Fibroblast of lung (primary cell): ENCODE results near the gene PRKCA. TPM values are rescaled to one million over a fixed set of nuclear protein-coding genes. Genes with fewer than 3 reads are reported as not detected.

Experiments used
- DNase-seq, 2 donors: peaks; one replicate each; pipeline versions ENCODE4 v3.0.0 to v3.0.0-alpha.2; 2010; ENCODE audit warnings: low read depth in 2 of 2
- H2AFZ ChIP-seq: 2 replicates; pipeline ENCODE4 v1.5.1; 2012; ENCODE audit warnings: low read length, control low read depth, inconsistent platforms
- H3K27ac ChIP-seq: 2 replicates; pipeline ENCODE4 v1.5.1; 2011; ENCODE audit warnings: low read length, control low read depth; ENCODE audit not compliant: insufficient read depth
- H3K27me3 ChIP-seq: 2 replicates; pipeline ENCODE4 v1.5.1; 2011; ENCODE audit warnings: mild to moderate bottlenecking, low read length; ENCODE audit not compliant: control insufficient read depth, insufficient read depth
- H3K36me3 ChIP-seq: 2 replicates; pipeline ENCODE4 v1.5.1; 2011; ENCODE audit warnings: low read length; ENCODE audit not compliant: control insufficient read depth, insufficient read depth
- H3K4me1 ChIP-seq: 2 replicates; pipeline ENCODE4 v1.5.1; 2011; ENCODE audit warnings: low read length; ENCODE audit not compliant: control insufficient read depth, insufficient read depth; ENCODE audit errors: extremely low read depth
- H3K4me2 ChIP-seq: 2 replicates; pipeline ENCODE4 v1.5.1; 2011; ENCODE audit warnings: low read length, control low read depth; ENCODE audit not compliant: insufficient read depth; ENCODE audit errors: extremely low read depth
- H3K4me3 ChIP-seq, 4 experiments: fragments of 200-600 bp in 1 of 4; sonication (generic) in 1 of 4; replicated peaks in 1 of 4; 2 replicates each; pipeline ENCODE4 v1.5.1; 2011 to 2016; ENCODE audit warnings: low read length in 4 of 4, low read depth in 3 of 4, mild to moderate bottlenecking in 3 of 4, control low read depth in 2 of 4, inconsistent platforms in 1 of 4, mixed read lengths in 1 of 4; ENCODE audit not compliant: insufficient read depth in 1 of 4; ENCODE audit errors: control extremely low read depth in 1 of 4
- H3K79me2 ChIP-seq: 2 replicates; pipeline ENCODE4 v1.5.1; 2012; ENCODE audit warnings: mild to moderate bottlenecking, low read length, inconsistent platforms; ENCODE audit not compliant: control insufficient read depth, insufficient read depth
- H3K9ac ChIP-seq: 2 replicates; pipeline ENCODE4 v1.5.1; 2011; ENCODE audit warnings: mild to moderate bottlenecking, low read length, control low read depth; ENCODE audit not compliant: insufficient read depth
- H3K9me3 ChIP-seq: 2 replicates; pipeline ENCODE4 v1.5.1; 2012; ENCODE audit warnings: low read depth, low read length; ENCODE audit not compliant: control insufficient read depth, insufficient read depth
- H4K20me1 ChIP-seq: 2 replicates; pipeline ENCODE4 v1.5.1; 2011; ENCODE audit warnings: low read length; ENCODE audit not compliant: control insufficient read depth, insufficient read depth; ENCODE audit errors: extremely low read depth
- CTCF ChIP-seq, 2 donors: IDR thresholded peaks in 1 of 2; conservative IDR thresholded peaks in 1 of 2; 1 replicate in 1 of 2; 2 replicates in 1 of 2; pipeline ENCODE4 v1.5.1; 2011 to 2012; ENCODE audit warnings: low read length in 2 of 2, control low read depth in 1 of 2, inconsistent platforms in 1 of 2, low read depth in 1 of 2, mild to moderate bottlenecking in 1 of 2
- EZH2 ChIP-seq: IDR thresholded peaks from 2 replicates; pipeline ENCODE4 v1.5.1; 2012; ENCODE audit warnings: low read length, control low read depth, mild to moderate bottlenecking; ENCODE audit errors: missing control alignments
- polyA plus RNA-seq, 2 donors: library from polyadenylated mRNA; depleted of rRNA in 1 of 2; stranded (reverse) in 1 of 2; unstranded in 1 of 2; fragments of >200 nt; gene quantifications; 2 replicates each; pipeline ENCODE4 v1.2.1, GENCODE V29; 2011 to 2012; ENCODE audit warnings: missing spikeins in 1 of 2
- total RNA-seq: library from RNA; depleted of rRNA; stranded (reverse); fragments of >200 nt; gene quantifications from 2 replicates; pipeline ENCODE4 v1.2.1, GENCODE V29; 2014

Gene PRKCA
- total and polyA plus RNA-seq, 2 donors (not counting 1 experiment from before 2014, with no cell fraction given) = 34.0 to 74.2 TPM

GRCh38 chr17:66589892-66590291 is 287.5 kb downstream of the PRKCA start:
- Histone ChIP-seq H3K4me1 (no peaks in the 10 kb centered on the region), H3K27ac (no peak overlapping the region), H3K79me2 (peaks cover 16% of the 10 kb centered on the region), H4K20me1 (no peaks in the 10 kb centered on the region), H3K4me2 (no peak overlapping the region), H2AFZ (no peak overlapping the region), H3K36me3 (no peaks in the 10 kb centered on the region), H3K9me3 (no peaks in the 10 kb centered on the region), H3K9ac (no peak overlapping the region), H3K4me3 (no peak overlapping the region), H3K27me3 (no peaks in the 10 kb centered on the region)
- TF ChIP-seq CTCF (conservative IDR thresholded peaks at IDR 0.05 in 1 of 2, IDR thresholded peaks at IDR 0.05 in 1 of 2; ENCODE audit: low read depth in 1 of 2, low read length in 2 of 2) (no peak), EZH2 (no peak)
- DNase-seq = no peak

- TF ChIP-seq EZH2 (no peak), CTCF (conservative IDR thresholded peaks at IDR 0.05 in 1 of 2, IDR thresholded peaks at IDR 0.05 in 1 of 2; ENCODE audit: low read depth in 1 of 2, low read length in 2 of 2) (no peak)
- no peaks in the 10 kb centered on the region for H3K36me3 ChIP-seq
- H3K9me3 ChIP-seq = no peaks in the 10 kb centered on the region
- H3K9ac ChIP-seq = no peak overlapping the region
- DNase-seq = no peak
- no peak overlapping the region for H3K27ac ChIP-seq
- H2AFZ ChIP-seq = no peak overlapping the region
- no peaks in the 10 kb centered on the region for H4K20me1 ChIP-seq
- no peak overlapping the region for H3K4me3 ChIP-seq
- no peak overlapping the region for H3K4me2 ChIP-seq
- no peaks in the 10 kb centered on the region for H3K4me1 ChIP-seq
- no peaks in the 10 kb centered on the region for H3K27me3 ChIP-seq
- peaks cover 17% of the 10 kb centered on the region for H3K79me2 ChIP-seq
Observed at GRCh38 chr17:66593116-66593515, 290.7 kb downstream of the PRKCA start.

GRCh38 chr17:66595893-66596292 is 293.5 kb downstream of the PRKCA start:
- H3K4me3 ChIP-seq = no peak overlapping the region
- no peak overlapping the region for H2AFZ ChIP-seq
- H3K9me3 ChIP-seq = no peaks in the 10 kb centered on the region
- no peaks in the 10 kb centered on the region for H3K36me3 ChIP-seq
- no peaks in the 10 kb centered on the region for H4K20me1 ChIP-seq
- no peak overlapping the region for H3K4me2 ChIP-seq
- no peaks in the 10 kb centered on the region for H3K27me3 ChIP-seq
- no peaks in the 10 kb centered on the region for H3K4me1 ChIP-seq
- peaks cover 11% of the 10 kb centered on the region for H3K79me2 ChIP-seq
- no peak overlapping the region for H3K9ac ChIP-seq
- DNase-seq = no peak
- no peak overlapping the region for H3K27ac ChIP-seq
- no peak for TF ChIP-seq CTCF (conservative IDR thresholded peaks at IDR 0.05 in 1 of 2, IDR thresholded peaks at IDR 0.05 in 1 of 2; ENCODE audit: low read depth in 1 of 2, low read length in 2 of 2)
- TF ChIP-seq EZH2 = no peak
